Stimulated activated naive CD8-positive, alpha-beta T cell treated with anti-CD3 and anti-CD28 coated beads, Interleukin-15, Interleukin-2, amounts not matched to agents 100 U/mL and 50 U/mL, for 24 hours (primary cell): ENCODE data around the gene GSK3B.
A peak's percentile ranks its signal among the peaks of the same experiment; 100 is the strongest.
"Not testable (repeated sequence)": the region's sequence is repeated elsewhere in the genome, so short reads cannot be mapped to it uniquely, and the experiment has no call there.

ENCODE experiments used
- ATAC-seq: fragments of 150-1000 bp; cut with Tn5 transposase; one replicate; pipeline ENCODE4 v1.10.0; 2021
- DNase-seq: peaks from one replicate; pipeline ENCODE4 v3.0.0; 2021

GSK3B gene

DNA sequence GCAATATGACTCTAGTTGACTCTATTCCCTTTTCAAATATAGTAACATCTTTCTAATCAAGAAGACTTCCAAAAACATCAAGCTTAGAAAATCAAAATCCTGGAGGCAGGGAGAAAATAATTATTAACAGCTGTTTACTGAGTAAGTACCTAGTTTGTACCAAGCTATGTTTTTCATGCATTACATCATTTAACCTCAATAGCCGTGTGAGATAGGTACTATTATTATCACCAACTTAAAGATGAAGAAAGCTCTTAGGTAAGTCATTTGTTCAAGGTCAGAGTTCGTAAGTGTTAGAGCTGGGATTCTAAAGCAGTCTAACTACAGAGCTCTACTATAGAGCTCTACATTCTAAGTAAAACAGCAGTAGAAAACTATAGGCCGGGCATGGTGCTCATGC is 41.6 kb downstream of the GSK3B start:
- ATAC-seq (no peak), DNase-seq (no peak)

DNA sequence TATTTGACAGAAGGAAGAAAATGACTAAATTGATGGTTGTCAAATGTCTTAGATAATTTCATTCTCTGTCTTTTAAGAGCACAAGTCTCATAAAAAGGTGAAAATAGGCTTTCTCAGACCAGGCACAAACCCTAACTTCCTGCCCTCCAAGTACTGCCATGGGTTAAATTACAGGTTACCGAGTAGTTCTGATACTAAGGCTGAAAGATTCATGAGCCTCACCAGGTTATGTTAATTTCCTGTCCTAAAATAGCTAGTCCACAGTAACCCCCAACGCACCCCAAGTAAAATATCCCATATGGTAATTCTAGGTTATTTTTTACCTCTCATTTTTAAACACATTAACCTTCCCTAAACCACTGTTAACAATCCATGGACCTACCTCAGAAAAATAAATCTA is 42.0 kb downstream of the GSK3B start:
- DNase-seq: no peak
- ATAC-seq: peak; percentile 49

DNA sequence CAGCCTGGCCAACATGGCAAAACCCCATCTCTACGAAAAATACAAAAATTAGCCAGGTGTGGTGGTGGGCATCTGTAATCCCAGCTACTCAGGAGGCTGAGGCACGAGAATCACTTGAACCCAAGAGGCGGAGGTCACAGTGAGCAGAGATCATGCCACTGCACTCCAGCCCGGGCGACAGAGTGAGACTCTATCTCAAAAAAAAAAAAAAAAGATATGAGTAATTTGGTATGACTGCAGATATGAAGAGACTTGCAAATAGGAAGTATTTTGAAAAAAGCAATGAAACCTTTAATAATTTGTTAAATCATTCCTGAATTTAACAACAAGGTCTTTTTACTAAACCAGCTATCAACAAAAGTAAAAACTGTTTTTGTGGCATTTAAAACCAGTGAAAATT is 42.7 kb downstream of the GSK3B start:
- ATAC-seq, DNase-seq: not testable (repeated sequence)

DNA sequence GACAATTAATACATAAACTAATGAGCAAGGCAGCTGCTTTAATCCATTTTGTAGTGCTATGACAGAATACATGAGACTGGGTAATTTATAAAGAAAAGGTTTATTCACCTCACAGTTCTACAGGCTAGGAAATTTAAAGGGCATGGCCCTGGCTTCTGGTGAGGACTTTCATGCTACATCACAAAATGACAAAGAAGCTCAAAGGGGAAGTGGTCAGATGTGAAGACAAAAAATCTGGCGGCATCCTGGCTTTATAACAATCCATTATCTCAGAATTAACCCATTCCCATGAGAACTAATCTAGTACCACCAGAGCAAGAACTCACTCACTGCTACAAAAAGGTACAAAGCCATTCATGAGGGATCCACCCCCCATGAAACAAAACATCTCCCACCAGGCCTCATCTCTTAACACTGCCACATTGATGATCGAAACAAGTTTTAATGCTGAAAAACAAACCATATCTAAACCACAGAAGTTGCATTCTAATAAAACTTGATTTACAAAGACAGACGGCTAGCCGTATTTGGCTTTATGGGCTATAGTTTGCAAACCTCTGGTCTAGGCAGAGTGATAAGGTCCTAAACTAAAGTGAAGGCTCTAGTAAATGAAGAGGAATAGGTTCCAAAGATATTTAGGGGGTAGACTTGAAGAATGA is 44.2 kb downstream of the GSK3B start:
- ATAC-seq: no peak

DNA sequence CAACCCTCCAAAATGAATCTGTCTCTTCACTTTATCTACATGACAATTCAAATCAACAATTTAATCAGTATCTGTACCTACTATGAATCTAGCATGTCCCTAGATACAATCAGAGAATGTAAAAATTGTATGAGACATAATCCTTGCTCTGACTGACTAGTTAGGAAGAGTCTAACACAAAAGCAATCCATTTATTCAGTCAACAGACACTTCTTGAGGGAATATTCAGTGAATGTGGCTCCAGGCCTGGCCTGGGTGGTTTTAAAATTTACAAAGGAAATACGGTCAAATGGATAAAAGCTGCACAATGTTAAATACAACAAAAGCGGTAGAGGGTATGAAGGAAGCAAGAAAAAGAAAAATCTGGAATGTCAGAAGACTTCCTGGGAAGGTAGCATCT is 45.2 kb downstream of the GSK3B start:
- no peak for ATAC-seq

More for the DNA sequence above, 44.2 kb downstream of the GSK3B start:
- DNase-seq: no peak

DNA sequence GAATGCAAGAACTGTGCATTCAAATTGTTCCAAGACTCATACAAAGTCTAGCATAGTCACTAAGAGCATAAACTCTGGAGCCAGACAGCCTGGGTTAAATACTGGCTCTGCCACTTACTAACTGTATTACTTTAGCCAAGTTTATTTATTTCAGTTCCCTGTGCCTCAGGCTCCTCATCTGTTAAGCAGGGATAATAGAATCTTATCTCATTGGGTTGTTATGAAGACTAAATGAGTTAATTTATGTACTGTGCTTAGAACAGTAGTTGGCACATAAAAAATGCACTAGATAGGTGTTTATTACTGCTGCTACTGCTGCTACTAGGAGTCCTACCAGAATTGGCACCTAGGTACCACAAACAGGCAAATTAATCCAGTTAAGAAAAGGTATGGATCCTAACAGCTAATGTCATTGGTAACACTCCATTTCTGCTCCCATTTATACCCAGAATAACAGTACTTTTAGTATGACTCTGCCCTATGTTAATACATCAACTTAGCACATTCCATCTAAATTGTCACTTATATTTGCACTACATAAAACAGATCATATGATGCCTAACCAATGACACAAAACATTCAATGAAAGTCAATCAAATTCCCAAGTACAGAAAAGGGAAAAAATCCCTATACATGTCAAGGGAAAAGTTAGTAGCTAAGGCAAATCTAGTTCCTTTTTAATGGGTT is 45.7 kb downstream of the GSK3B start:
- ATAC-seq: no peak
- no peak for DNase-seq

More for the DNA sequence above, 45.2 kb downstream of the GSK3B start:
- DNase-seq: no peak

DNA sequence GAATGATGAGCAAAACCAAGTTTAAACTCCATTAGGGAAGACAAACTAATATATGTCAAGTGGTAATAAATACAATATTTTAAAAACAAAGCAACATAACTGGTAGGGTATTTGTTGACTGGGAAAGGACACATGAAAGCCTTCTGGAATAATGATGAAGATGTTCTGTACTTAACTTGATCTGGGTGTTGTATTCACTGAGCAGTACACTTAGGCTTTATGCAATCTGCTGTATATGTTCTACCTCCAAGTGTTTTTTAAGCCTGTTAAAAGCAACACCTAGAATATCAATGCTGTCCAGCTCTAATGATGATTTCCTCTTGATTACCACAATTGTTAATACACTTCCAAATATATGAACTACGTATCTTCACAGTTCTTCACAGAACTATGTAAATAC is 46.6 kb downstream of the GSK3B start:
- ATAC-seq (no peak), DNase-seq (no peak)

DNA sequence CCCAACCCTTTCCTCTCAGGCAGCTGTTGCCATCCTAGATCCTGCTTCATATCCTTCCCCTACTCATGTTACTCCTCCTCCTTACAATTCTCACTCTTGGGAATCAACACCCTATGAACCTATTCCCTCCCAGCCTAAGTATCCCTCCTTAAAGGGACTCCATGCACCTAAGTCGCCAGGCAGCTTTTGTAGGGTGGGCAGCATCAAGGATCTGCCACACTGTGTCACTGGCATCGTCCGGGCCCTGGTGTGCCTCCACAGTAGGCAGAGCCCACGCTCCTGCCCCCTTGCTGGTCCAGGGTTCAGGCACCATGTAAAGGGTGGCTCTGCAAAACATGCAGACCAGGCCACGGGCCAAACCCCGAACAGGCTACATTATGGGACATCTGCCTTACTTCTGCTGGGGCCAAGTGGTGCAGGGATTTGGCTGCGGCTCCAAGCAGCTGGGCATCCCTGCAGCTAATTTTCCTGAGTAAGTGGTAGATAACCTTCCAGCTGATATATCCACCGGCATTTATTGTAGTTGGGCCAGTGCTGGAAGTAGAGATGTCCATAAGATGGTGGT is 53.4 kb downstream of the GSK3B start:
- no peak for ATAC-seq
- no peak for DNase-seq

DNA sequence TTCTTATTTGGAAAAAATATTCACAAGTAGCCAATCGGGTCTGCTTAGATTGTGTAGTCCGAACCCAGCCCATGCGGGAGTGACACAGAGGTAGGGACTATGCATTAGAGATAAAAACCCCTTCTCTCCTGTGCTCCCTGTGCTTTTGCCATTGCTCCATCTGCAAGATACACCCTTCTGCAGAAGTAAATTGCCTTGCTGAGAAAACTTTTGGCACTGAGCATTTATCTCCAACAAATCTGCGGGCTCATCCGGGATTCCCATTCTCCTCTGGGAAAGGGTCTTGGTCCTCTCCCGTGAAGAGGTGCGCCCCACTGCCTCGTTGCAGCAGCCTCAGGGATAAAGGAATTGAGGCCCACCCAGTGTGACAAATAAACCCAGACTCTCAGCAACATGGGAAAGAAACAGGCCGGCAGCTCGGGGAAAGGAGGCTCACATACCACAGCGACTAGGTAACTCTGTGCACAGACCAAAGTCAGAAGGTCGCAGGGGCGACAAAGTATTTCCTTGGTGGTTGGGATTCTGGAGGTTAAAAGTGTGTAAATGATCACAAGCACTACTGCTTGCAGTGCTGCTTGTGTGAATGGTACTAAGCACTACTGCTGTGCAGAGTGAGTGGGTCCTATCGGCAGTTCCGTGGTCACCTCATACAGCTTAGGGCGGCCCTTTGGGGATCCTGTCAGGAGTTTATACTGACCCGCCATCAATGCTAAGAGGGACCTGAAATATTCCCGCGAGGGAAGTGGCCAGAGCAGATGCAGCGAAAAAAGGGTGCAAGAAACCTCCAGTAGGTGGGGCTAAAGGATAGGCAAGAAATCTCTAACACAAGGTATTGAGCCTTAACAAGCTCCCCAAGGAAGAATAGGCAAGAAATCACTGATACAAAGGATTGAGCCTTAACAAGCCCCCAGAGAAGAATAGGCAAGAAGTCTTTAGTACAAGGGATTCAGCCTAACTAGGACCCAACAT is 54.3 kb downstream of the GSK3B start:
- no peak for DNase-seq
- ATAC-seq: no peak

DNA sequence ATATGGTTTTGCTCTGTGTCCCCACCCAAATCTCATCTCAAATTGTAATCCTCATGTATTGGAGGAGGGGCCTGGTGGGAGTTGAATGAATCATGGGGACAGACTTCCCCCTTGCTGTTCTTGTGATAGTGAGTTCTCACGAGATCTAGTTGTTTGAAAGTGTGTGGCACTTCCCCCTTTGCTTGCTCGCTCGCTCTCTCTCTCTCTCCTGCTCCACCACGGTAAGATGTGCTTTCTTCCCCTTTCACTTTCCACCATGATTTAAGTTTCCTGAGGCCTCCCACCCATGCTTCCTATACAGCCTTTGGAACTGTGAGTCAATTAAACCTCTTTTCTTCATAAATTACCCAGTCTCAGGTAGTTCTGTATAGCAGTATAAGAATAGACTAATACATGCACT is 60.7 kb downstream of the GSK3B start:
- no peak for ATAC-seq
- DNase-seq: peak; percentile 8

DNA sequence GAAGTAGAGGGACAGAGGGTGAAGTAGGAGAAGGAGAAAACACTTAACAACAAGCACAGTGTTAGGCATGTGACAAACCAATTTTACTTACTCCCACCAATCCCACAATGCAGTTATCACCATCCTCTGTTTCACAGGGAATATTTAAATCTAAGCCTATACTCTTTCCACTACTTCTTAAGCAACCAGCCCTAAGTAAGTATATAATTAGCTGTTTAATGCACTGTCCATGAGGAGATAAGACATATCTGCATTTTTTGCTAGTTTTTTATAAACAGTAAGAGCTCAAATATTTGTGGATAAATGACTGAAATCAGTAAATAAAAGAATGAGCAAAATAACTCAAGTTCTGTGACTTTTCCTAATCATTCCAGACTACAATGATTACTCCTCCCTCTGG is 62.7 kb downstream of the GSK3B start:
- ATAC-seq (no peak), DNase-seq (no peak)

DNA sequence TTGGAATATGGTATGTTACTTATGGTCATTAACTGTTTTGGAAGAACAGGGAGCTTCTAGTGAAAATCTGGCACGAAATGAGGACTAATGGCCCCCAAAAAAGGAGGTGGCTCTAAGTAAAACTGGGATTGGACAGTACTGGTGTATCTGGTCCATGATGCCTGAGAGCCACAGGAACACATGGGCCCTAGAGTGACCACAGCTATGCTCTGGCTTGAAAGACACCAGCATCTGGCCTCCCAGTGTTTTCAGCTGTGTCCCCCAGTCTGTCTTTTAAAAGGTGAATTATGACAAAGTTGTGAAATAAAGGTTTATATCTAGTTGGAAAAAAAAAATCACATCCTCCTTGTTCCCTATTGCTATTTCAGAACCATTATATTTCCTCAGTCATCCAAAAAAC is 64.5 kb downstream of the GSK3B start:
- ATAC-seq (no peak), DNase-seq (no peak)

DNA sequence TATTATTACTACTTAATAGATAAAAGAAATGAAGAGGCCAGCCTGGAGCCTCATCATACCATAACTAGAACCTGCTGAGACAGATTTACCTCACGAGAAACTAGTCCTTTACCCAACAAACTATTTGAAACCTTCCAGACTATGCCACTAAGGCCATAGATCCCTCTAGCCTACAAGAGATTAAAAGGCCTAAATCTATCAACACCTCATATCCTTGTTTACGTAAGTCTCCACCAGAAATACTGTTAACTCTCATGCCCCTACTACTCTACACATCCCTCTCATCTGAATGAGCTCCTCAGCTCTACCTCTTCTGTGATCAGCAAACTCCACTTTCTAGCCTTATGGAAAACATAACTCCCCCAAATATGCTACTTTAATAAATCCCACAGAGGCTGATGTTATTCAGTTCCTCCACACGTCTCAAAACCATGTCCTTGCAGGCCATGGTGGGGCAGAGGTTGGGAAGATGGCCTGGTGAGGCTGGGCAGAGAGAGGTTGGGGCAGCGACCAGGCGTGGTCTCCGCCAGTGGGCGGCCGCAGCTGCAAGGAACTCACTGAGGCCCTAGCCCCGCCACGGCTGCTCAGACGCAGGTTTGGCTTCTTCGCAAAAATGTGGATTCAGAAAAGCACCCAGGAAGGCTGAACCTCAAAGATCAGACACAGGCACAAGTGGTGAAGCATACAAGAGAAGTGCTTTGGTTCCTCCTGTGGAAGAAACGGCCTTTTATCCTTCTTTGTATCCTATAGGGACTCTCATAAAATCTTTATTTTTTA is 65.8 kb downstream of the GSK3B start:
- no peak for DNase-seq
- ATAC-seq: no peak

DNA sequence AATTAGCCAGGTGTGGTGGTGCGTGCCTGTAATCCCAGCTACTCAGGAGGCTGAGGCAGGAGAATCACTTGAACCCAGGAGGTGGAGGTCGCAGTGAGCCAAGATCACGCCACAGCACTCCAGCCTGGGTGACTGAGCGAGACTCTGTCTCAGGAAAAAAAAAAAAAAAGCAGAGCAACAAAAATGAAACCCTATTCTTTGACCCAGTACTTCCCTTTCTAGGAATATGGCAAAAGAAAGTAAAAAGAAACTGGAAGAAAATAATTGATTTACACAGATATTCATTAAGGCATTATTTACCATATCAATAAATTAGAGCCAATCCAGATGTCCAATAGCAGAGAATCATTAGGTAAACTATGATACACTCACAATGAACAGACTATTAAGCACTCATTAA is 67.0 kb downstream of the GSK3B start:
- DNase-seq (no peak), ATAC-seq (no peak)

DNA sequence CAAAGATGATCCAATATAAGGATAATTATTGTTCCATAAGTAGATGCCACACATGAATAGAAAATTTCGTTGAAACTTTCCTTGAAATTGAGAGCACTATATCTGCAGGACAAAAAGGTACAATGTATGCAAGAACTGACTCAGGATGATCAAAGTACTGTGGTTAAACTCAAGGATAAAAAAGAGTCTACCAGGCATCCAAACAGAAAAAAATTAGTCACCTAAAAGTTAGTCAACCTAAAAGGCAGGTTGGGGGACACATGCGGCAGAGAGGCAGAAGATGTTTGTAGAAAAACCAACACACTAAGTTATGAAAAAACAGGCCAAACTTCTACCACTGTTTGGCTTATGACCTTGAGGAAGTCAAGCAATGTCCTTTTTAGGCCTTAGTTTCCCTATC is 68.7 kb downstream of the GSK3B start:
- DNase-seq: peak; percentile 8
- peak; percentile 91 for ATAC-seq

DNA sequence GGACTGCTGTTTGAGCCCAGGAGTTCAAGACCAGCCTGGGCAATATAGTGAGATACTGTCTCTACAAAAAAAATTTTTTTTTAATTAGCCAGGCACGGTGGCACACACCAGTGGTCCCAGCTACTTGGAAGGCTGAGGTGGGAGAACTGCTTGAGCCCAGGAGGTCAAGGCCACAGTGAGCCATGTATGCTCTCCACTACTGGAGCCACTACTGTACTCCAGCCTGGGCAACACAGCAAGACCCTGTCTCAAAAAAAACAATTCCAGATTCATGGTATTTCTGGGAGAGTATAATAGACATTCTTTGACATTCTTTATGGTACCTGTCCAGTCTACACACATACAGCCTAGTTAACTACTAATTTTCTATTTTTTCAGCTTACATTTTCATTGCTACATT is 70.1 kb downstream of the GSK3B start:
- ATAC-seq (no peak), DNase-seq (no peak)

DNA sequence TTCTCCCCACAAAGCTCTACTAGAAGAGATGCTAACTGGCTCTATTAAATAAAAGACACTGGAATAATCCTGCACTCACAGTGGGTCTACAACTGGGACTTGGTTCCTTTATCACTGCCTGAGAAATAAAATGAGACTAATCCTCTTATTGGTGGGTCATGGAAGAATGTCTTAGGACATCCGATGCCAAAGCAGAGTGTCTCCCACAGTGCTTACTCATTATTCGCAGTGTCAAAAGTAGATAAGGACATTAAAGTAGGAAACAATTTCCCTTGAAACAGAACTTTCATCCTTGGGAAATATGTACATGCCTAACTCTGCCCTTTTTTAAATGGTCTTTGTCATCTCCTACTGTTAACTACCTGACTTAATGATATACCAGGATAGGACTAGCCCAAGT is 71.5 kb downstream of the GSK3B start:
- ATAC-seq: no peak
- no peak for DNase-seq

DNA sequence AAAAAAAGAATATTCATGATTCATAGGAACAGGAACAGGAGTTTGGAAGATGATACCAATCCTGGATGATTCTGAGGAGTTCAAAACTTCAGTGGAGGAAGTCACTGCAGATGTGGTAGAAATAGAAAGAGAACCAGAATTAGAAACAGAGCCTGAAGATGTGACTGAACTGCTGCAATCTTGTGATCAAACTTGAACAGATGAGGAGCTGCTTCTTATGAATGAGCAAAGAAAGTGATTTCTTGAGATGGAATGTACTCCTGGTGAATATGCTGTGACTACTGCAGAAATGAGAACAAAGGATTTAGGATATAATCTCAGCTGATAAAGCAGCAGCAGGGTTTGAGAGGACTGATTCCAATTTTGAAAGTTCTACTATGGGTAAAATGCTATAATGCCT is 72.7 kb downstream of the GSK3B start:
- ATAC-seq (no peak), DNase-seq (no peak)

DNA sequence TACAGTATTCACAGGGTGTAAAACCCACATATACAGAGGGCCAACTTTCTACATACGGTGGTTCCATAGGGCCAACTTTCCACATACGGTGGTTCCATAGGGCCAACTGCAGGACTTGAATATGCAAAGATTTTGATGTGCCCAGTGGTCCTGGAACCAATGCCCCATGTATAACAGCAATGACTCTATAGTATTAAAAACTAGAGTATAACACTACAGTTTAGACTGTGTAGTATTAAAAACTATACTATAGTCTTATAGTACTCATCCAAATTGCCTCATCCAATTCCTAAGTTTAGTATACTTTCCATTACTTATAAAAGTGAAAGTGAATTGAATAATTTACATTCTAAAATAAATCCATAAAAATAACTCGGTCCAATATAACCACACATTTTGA is 75.9 kb downstream of the GSK3B start:
- ATAC-seq: peak; percentile 61
- no peak for DNase-seq

DNA sequence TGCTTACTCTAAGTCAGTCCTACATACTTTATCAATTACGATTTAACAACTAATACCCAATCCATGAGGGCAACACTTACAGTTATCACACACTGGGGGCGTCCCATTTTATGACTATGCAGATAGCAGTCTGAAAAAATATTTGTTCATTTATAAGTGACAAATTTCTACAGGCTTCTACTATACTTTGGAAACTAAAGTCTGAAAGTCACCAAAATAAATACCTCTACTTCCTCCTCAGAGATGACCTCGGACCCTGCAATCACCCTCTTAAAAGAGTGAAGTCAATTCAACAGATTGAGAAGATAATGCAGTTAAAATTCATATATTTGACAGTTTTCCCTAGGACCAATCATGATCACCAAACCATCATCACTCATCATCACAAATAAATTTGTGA is 76.6 kb downstream of the GSK3B start:
- ATAC-seq (no peak), DNase-seq (no peak)

DNA sequence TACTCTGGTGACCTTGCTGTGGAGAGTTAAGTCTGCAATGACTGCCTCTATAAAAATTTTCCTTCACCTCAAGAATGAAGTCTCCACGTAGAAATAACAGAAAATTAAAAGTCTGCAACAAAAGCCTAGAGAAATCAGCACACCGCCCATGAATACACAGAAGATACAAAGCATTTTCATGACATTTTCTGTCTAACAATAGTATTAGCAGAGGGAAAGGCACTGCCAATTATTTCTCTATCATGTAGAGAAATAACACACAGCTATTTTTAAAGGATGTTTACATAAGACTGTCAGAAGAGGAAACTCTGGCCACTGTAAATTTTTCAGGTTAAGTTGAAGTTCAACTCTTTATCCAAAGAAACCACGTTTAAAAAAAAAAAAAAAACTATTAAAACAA is 80.8 kb downstream of the GSK3B start:
- ATAC-seq: no peak
- DNase-seq: no peak

DNA sequence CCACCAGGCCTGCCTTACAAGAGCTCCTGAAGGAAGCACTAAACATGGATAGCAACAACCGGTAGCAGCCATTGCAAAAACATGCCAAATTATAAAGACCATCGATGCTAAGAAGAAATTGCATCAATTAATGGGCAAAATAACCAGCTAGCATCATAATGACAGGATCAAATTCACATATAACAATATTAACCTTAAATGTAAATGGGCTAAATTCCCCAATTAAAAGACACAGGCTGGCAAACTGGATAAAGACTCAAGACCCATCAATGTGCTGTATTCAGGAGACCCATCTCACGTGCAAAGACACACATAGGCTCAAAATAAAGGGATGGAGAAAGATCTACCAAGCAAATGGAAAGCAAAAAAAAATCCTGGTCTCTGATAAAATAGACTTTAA is 88.5 kb downstream of the GSK3B start:
- not testable (repeated sequence) for ATAC-seq, DNase-seq
